ENCODE results near the gene TSPEAR.

TSPEAR gene

DNA sequence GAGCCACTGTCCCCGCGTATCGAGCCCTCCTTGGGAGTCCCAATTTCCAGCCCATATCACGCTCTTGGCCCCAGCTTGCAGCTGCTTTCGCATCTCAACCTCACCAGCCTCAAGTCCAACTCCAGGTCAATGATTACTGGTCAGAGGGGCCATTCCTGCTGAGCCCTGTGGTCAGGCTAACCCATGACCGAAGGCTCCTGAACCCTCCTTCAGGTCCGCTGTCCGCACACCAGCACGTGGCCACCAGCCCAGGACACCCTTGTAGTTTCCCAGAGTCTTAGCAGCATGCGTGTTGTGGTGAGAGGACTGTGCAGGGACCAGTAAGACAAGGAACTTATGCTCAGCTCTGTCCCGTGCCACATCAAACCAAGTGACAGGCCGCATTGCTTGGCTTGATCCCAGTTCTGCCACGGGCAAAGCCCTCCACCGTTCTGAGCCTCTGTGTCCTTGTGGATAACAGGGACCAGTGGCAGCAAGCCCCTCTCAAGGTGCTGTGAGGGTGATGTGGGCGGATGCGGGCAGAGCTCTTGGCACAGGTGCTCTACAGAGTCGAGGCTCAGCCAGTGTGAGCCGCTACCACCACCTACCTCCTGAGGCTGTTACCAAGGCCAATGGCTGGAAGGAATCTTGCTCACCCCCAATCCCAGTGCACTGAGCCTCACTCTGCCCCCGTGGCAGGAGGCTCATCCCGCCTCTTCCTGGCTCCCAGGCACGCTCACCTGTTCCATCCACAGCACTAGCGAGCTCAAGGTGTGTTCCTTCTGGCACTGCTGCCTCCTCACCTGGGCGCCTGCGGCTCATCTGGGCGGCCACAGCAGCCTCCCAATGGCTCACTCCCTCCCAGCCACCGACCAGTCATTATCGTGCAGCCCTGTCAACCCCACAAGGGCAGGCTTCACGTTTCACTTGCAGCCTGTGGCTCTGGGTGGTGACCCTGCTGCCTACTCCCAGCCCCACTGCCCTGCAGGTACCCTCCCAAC lies 191.7 kb downstream of the TSPEAR start:
- TF ChIP-seq, protein P1, sequence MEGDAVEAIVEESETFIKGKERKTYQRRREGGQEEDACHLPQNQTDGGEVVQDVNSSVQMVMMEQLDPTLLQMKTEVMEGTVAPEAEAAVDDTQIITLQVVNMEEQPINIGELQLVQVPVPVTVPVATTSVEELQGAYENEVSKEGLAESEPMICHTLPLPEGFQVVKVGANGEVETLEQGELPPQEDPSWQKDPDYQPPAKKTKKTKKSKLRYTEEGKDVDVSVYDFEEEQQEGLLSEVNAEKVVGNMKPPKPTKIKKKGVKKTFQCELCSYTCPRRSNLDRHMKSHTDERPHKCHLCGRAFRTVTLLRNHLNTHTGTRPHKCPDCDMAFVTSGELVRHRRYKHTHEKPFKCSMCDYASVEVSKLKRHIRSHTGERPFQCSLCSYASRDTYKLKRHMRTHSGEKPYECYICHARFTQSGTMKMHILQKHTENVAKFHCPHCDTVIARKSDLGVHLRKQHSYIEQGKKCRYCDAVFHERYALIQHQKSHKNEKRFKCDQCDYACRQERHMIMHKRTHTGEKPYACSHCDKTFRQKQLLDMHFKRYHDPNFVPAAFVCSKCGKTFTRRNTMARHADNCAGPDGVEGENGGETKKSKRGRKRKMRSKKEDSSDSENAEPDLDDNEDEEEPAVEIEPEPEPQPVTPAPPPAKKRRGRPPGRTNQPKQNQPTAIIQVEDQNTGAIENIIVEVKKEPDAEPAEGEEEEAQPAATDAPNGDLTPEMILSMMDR (IDR thresholded peaks at IDR 0.05) = no peak

GRCh38 chr21:44518686-44519085 lies 192.7 kb downstream of the TSPEAR start:
- TF ChIP-seq, protein P1 (IDR thresholded peaks at IDR 0.05) = no peak

- TF ChIP-seq, protein P1 (IDR thresholded peaks at IDR 0.05) = no peak
Observed at GRCh38 chr21:44517175-44517899, 194.0 kb downstream of the TSPEAR start.

- TF ChIP-seq, protein P1 (IDR thresholded peaks at IDR 0.05) = no peak
Observed at GRCh38 chr21:44516828-44517174, 194.6 kb downstream of the TSPEAR start.

DNA sequence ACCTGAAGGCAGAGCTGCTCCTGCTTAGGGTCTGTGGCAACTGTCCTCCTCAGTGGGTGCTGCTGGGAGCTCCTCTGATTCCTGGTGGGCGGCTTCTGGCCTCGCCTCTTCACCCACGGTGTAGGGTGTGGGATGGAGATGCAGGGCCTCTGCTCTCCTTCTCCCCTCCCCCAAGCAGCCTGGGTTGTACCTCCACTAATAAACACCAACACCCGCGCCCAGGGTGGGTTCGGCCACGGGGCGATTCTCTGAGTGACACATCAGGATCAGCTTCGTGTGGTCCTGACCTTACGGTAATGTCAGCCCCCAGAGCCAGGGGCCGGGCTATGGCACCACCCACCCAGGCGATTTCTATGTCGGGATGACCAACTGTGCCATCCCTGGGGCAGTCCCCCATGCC lies 195.0 kb downstream of the TSPEAR start:
- TF ChIP-seq, protein P1 (IDR thresholded peaks at IDR 0.05) = no peak

GRCh38 chr21:44515359-44516165 lies 195.8 kb downstream of the TSPEAR start:
- TF ChIP-seq, protein P1 (IDR thresholded peaks at IDR 0.05) = no peak

- TF ChIP-seq, protein P1 (IDR thresholded peaks at IDR 0.05) = no peak
Observed at GRCh38 chr21:44514746-44515358, 196.5 kb downstream of the TSPEAR start.

Data from LNCAP (cell line).